ENCODE results near the gene GUCY2C.

DNA sequence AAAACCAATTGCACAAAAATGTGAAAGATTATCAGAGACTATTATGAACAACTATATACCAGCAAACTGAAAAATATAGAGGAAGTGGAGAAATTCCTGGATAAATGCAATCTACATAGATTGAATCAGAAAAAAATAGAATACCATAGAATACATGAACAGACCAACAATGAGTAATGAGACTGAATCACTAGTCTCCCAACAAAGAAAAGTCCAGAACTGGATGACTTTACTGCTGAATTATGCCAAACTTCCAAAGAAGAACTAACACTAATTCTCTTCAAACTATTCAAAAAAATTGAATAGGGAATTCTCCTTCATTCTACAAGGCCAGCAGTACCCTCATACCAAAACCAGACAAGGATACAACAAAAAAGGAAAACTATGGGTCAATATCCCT, 60.6 kb downstream of the GUCY2C start:
- TF ChIP-seq, protein P1, sequence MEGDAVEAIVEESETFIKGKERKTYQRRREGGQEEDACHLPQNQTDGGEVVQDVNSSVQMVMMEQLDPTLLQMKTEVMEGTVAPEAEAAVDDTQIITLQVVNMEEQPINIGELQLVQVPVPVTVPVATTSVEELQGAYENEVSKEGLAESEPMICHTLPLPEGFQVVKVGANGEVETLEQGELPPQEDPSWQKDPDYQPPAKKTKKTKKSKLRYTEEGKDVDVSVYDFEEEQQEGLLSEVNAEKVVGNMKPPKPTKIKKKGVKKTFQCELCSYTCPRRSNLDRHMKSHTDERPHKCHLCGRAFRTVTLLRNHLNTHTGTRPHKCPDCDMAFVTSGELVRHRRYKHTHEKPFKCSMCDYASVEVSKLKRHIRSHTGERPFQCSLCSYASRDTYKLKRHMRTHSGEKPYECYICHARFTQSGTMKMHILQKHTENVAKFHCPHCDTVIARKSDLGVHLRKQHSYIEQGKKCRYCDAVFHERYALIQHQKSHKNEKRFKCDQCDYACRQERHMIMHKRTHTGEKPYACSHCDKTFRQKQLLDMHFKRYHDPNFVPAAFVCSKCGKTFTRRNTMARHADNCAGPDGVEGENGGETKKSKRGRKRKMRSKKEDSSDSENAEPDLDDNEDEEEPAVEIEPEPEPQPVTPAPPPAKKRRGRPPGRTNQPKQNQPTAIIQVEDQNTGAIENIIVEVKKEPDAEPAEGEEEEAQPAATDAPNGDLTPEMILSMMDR (IDR thresholded peaks at IDR 0.05): no peak
- TF ChIP-seq POLR2A (IDR thresholded peaks at IDR 0.05): no peak

All from ovary (tissue), 3 donors.